Mesendoderm (in vitro differentiated cells): ENCODE data around the gene FREM1.

Experiments used
- DNase-seq: peaks from one replicate; pipeline ENCODE4 v3.0.0; 2013
- H2AK5ac ChIP-seq: 2 replicates; pipeline ENCODE4 v1.6.1; 2013; ENCODE audit warnings: low read length, inconsistent platforms
- H2BK120ac ChIP-seq: 2 replicates; pipeline ENCODE4 v1.6.1; 2013; ENCODE audit warnings: low read depth, mild to moderate bottlenecking, low read length, moderate library complexity, mixed read lengths
- H2BK15ac ChIP-seq: replicated peaks from 2 replicates; pipeline ENCODE4 v1.6.1; 2013; ENCODE audit warnings: low read depth, mild to moderate bottlenecking, moderate library complexity
- H2BK5ac ChIP-seq: 2 replicates; pipeline ENCODE4 v1.6.1; 2013; ENCODE audit warnings: low read length, inconsistent platforms
- H3K18ac ChIP-seq: 2 replicates; pipeline ENCODE4 v1.6.1; 2013; ENCODE audit warnings: mild to moderate bottlenecking, low read length, mixed read lengths
- H3K23ac ChIP-seq: one replicate; pipeline ENCODE4 v1.6.1; 2013; ENCODE audit warnings: low read length
- H3K27ac ChIP-seq: 2 replicates; pipeline ENCODE4 v1.5.1; 2013; ENCODE audit warnings: low read depth, mild to moderate bottlenecking, inconsistent platforms, low read length, moderate library complexity
- H3K27me3 ChIP-seq: 2 replicates; pipeline ENCODE4 v1.6.1; 2013; ENCODE audit warnings: low read length, control low read depth, mild to moderate bottlenecking, inconsistent platforms; ENCODE audit not compliant: insufficient read depth, poor library complexity
- H3K36me3 ChIP-seq: 2 replicates; pipeline ENCODE4 v1.6.1; 2013; ENCODE audit warnings: low read length, inconsistent platforms; ENCODE audit not compliant: control insufficient read depth, insufficient read depth
- H3K4ac ChIP-seq: one replicate; pipeline ENCODE4 v1.6.1; 2013; ENCODE audit warnings: low read depth, mild to moderate bottlenecking, low read length, moderate library complexity
- H3K4me1 ChIP-seq: 2 replicates; pipeline ENCODE4 v1.6.1; 2013; ENCODE audit warnings: low read depth, low read length, inconsistent platforms; ENCODE audit not compliant: control insufficient read depth
- H3K4me2 ChIP-seq: 2 replicates; pipeline ENCODE4 v1.6.1; 2013; ENCODE audit warnings: low read length
- H3K4me3 ChIP-seq: 2 replicates; pipeline ENCODE4 v1.5.1; 2013; ENCODE audit warnings: mild to moderate bottlenecking, low read length
- H3K56ac ChIP-seq: one replicate; pipeline ENCODE4 v1.6.1; 2013; ENCODE audit warnings: low read length
- H3K79me1 ChIP-seq: 2 replicates; pipeline ENCODE4 v1.6.1; 2013; ENCODE audit warnings: low read length, inconsistent platforms
- H3K79me2 ChIP-seq: 2 replicates; pipeline ENCODE4 v1.6.1; 2013; ENCODE audit warnings: mild to moderate bottlenecking, low read length; ENCODE audit not compliant: control insufficient read depth, insufficient read depth
- H3K9ac ChIP-seq: 2 replicates; pipeline ENCODE4 v1.6.1; 2013; ENCODE audit warnings: low read length, inconsistent platforms
- H4K5ac ChIP-seq: one replicate; pipeline ENCODE4 v1.6.1; 2013; ENCODE audit warnings: low read length
- H4K8ac ChIP-seq: one replicate; pipeline ENCODE4 v1.6.1; 2013; ENCODE audit warnings: low read depth, mild to moderate bottlenecking, control low read depth, low read length, moderate library complexity
- WGBS: extraction: QIAGEN DNeasy Blood & Tissue Kit; methylation state at CpG from one replicate; pipeline ENCODE4 v1.1.7; 2013; ENCODE audit warnings: low lambda C conversion rate, missing lambda C conversion rate; ENCODE audit not compliant: insufficient coverage; ENCODE audit errors: extremely low coverage; 5-methylcytosine and 5-hydroxymethylcytosine counted together

FREM1 gene

GRCh38 chr9:14752871-14753270, 157.4 kb downstream of the FREM1 start:
- Histone ChIP-seq H2BK5ac (no peak overlapping the region), H3K4me1 (peaks cover 13% of the 10 kb centered on the region), H3K56ac (no peak overlapping the region), H2BK15ac (no peak overlapping the region), H3K18ac (no peak overlapping the region), H3K4me3 (no peak overlapping the region), H3K9ac (no peak overlapping the region), H2BK120ac (no peak overlapping the region), H2AK5ac (no peak overlapping the region), H3K27ac (no peak overlapping the region), H3K79me2 (no peaks in the 10 kb centered on the region), H4K8ac (no peak overlapping the region), H3K4ac (no peak overlapping the region), H4K5ac (no peak overlapping the region), H3K27me3 (no peaks in the 10 kb centered on the region), H3K23ac (no peak overlapping the region), H3K79me1 (no peaks in the 10 kb centered on the region), H3K4me2 (no peak overlapping the region), H3K36me3 (no peaks in the 10 kb centered on the region)
- no CpG with 5 or more reads among the region's 1 CpG for WGBS
- peak; percentile 82 for DNase-seq

DNA sequence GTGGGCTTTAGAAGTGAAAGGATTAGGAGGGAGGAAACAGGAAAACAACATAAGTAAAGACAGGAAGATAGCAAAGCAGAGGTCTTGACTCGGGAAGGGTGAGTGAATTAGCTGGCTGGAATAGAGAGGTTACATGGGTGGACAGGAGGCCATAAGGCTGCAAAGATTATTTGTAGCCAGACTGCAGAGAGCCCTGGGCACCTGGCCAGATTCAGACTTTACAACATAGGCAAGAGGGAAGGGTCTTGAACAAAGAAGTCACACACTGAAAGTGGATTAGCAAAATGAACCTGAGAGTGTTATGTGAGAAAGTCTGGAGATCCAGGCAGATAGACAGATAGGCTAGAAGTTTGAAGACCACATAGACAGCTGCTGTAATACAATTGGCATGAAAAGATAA, 158.0 kb downstream of the FREM1 start:
- no peak overlapping the region for H2AK5ac ChIP-seq
- H2BK5ac ChIP-seq, result peak overlapping the region; percentile 66
- no peak overlapping the region for H3K27ac ChIP-seq
- no peak overlapping the region for H3K4me3 ChIP-seq
- no peak overlapping the region for H3K18ac ChIP-seq
- H3K79me1 ChIP-seq, result no peaks in the 10 kb centered on the region
- H3K27me3 ChIP-seq, result no peaks in the 10 kb centered on the region
- peak overlapping the region; percentile 86 for H3K4ac ChIP-seq
- DNase-seq, result peak; percentile 91
- no peak overlapping the region for H3K23ac ChIP-seq
- H3K36me3 ChIP-seq, result no peaks in the 10 kb centered on the region
- no CpG with 5 or more reads among the region's 1 CpG for WGBS
- no peaks in the 10 kb centered on the region for H3K79me2 ChIP-seq
- peak overlapping the region; percentile 78 for H2BK120ac ChIP-seq
- H4K5ac ChIP-seq, result no peak overlapping the region
- peak overlapping the region; percentile 36 for H3K56ac ChIP-seq
- H2BK15ac ChIP-seq, result no peak overlapping the region
- H4K8ac ChIP-seq, result no peak overlapping the region
- H3K4me2 ChIP-seq, result no peak overlapping the region
- H3K9ac ChIP-seq, result no peak overlapping the region
- H3K4me1 ChIP-seq, result peaks cover 15% of the 10 kb centered on the region

GRCh38 chr9:14750821-14751220, 159.4 kb downstream of the FREM1 start:
- no peak overlapping the region for H3K4me3 ChIP-seq
- DNase-seq, result no peak
- no peak overlapping the region for H3K9ac ChIP-seq
- no peaks in the 10 kb centered on the region for H3K36me3 ChIP-seq
- H3K18ac ChIP-seq, result no peak overlapping the region
- no peak overlapping the region for H3K23ac ChIP-seq
- no peak overlapping the region for H2BK15ac ChIP-seq
- H2BK120ac ChIP-seq, result no peak overlapping the region
- peak overlapping the region; percentile 8 for H3K4ac ChIP-seq
- peak overlapping the region; percentile 81 for H2BK5ac ChIP-seq
- peak overlapping the region; percentile 51 for H3K56ac ChIP-seq
- H3K4me2 ChIP-seq, result no peak overlapping the region
- H3K27ac ChIP-seq, result no peak overlapping the region
- peaks cover 22% of the 10 kb centered on the region for H3K4me1 ChIP-seq
- no peaks in the 10 kb centered on the region for H3K27me3 ChIP-seq
- no peak overlapping the region for H4K5ac ChIP-seq
- no peak overlapping the region for H4K8ac ChIP-seq
- H3K79me2 ChIP-seq, result peaks cover 2% of the 10 kb centered on the region
- H3K79me1 ChIP-seq, result no peaks in the 10 kb centered on the region
- H2AK5ac ChIP-seq, result no peak overlapping the region

GRCh38 chr9:14749741-14750211, 160.5 kb downstream of the FREM1 start:
- peak overlapping the region; percentile 62 for H4K5ac ChIP-seq
- H3K27ac ChIP-seq, result peak overlapping the region; percentile 65
- H3K27me3 ChIP-seq, result no peaks in the 10 kb centered on the region
- peak overlapping the region; percentile 87 for H3K4ac ChIP-seq
- no peak overlapping the region for H2AK5ac ChIP-seq
- H3K56ac ChIP-seq, result peak overlapping the region; percentile 59
- H3K4me2 ChIP-seq, result no peak overlapping the region
- no peaks in the 10 kb centered on the region for H3K79me1 ChIP-seq
- H3K79me2 ChIP-seq, result peaks cover 4% of the 10 kb centered on the region
- peak overlapping the region; percentile 80 for H2BK15ac ChIP-seq
- peaks cover 21% of the 10 kb centered on the region for H3K4me1 ChIP-seq
- H4K8ac ChIP-seq, result no peak overlapping the region
- H3K9ac ChIP-seq, result peak overlapping the region; percentile 32
- peak overlapping the region; percentile 68 for H2BK5ac ChIP-seq
- DNase-seq, result no peak
- H3K4me3 ChIP-seq, result no peak overlapping the region
- no CpG with 5 or more reads among the region's 9 CpGs for WGBS
- no peak overlapping the region for H3K23ac ChIP-seq
- H2BK120ac ChIP-seq, result peak overlapping the region; percentile 90
- peak overlapping the region; percentile 78 for H3K18ac ChIP-seq
- no peaks in the 10 kb centered on the region for H3K36me3 ChIP-seq

GRCh38 chr9:14748373-14748772, 161.9 kb downstream of the FREM1 start:
- Histone ChIP-seq H2BK15ac (no peak overlapping the region), H2BK5ac (peak overlapping the region; percentile 99), H3K27me3 (no peaks in the 10 kb centered on the region), H3K27ac (no peak overlapping the region), H3K23ac (no peak overlapping the region), H4K5ac (peak overlapping the region; percentile 2), H3K18ac (peak overlapping the region; percentile 88), H3K56ac (peak overlapping the region; percentile 74), H3K4me2 (no peak overlapping the region), H4K8ac (no peak overlapping the region), H2BK120ac (no peak overlapping the region), H3K4ac (peak overlapping the region; percentile 26), H2AK5ac (peak overlapping the region; percentile 7), H3K4me3 (no peak overlapping the region), H3K36me3 (no peaks in the 10 kb centered on the region), H3K9ac (no peak overlapping the region), H3K4me1 (peaks cover 15% of the 10 kb centered on the region), H3K79me2 (peaks cover 4% of the 10 kb centered on the region), H3K79me1 (no peaks in the 10 kb centered on the region)
- WGBS, result no CpG with 5 or more reads among the region's 3 CpGs
- no peak for DNase-seq

DNA sequence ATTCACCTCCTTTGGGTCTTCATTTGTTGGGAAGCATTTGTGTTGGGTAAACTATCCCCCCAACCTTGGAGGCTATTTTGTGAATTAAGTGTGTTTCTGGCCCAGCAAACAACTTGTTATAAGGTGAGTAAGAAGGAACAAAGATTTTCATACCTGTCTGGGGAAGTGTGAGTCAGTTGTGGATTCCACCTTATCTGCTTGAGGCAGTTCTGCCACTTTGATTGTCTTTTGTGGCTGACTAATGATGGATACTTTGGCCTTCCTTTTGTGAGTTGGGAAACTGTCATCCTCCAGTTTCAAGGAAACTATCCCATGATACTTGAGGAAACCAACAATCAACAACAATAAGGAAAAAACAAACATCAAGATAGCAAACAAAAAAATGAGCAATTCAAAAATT, 163.1 kb downstream of the FREM1 start:
- Histone ChIP-seq H4K8ac (no peak overlapping the region), H3K27me3 (no peaks in the 10 kb centered on the region), H3K79me1 (no peaks in the 10 kb centered on the region), H3K79me2 (peaks cover 4% of the 10 kb centered on the region), H3K56ac (peak overlapping the region; percentile 87), H3K18ac (peak overlapping the region; percentile 54), H3K4me1 (peaks cover 14% of the 10 kb centered on the region), H2BK120ac (peak overlapping the region; percentile 78), H3K4me2 (no peak overlapping the region), H3K23ac (no peak overlapping the region), H2BK5ac (peak overlapping the region; percentile 100), H4K5ac (peak overlapping the region; percentile 84), H3K36me3 (no peaks in the 10 kb centered on the region), H3K9ac (peak overlapping the region; percentile 69), H3K27ac (peak overlapping the region; percentile 92), H3K4me3 (peak overlapping the region; percentile 7), H2AK5ac (peak overlapping the region; percentile 92), H3K4ac (peak overlapping the region; percentile 91), H2BK15ac (no peak overlapping the region)
- peak; percentile 96 for DNase-seq
